GM23338 (cell line): ENCODE data around the gene DTYMK. TPM values are rescaled to one million over a fixed set of nuclear protein-coding genes. Genes with fewer than 3 reads are reported as not detected.

Experiments used
- ATAC-seq: fragments of 200-7000 bp; cut with Tn5 transposase; 3 replicates; pipeline ENCODE4 v1.9.1; 2020
- DNase-seq: peaks from one replicate; pipeline ENCODE4 v3.0.0-alpha.2; 2015; ENCODE audit warnings: low spot score
- H2AFZ ChIP-seq: fragments of 200-600 bp; sonication (generic); 2 replicates; pipeline ENCODE4 v1.8.0; 2016; ENCODE audit warnings: antibody characterized with exemption, mild to moderate bottlenecking, moderate library complexity
- H3F3A ChIP-seq: fragments of 200-600 bp; sonication (generic); replicated peaks from 2 replicates; pipeline ENCODE4 v1.8.0; 2017; ENCODE audit warnings: antibody characterized with exemption, mixed run types, low read depth
- H3K27ac ChIP-seq: fragments of 200-600 bp; sonication (generic); 2 replicates; pipeline ENCODE4 v1.6.1; 2016; ENCODE audit warnings: low read depth
- H3K27me3 ChIP-seq: fragments of 200-600 bp; sonication (generic); 2 replicates; pipeline ENCODE4 v1.8.0; 2016; ENCODE audit warnings: mild to moderate bottlenecking, mixed run types, moderate library complexity; ENCODE audit not compliant: insufficient read depth
- H3K36me3 ChIP-seq: fragments of 200-600 bp; sonication (generic); 2 replicates; pipeline ENCODE4 v1.8.0; 2016; ENCODE audit warnings: mild to moderate bottlenecking; ENCODE audit not compliant: insufficient read depth
- H3K4me1 ChIP-seq: fragments of 200-600 bp; sonication (generic); 2 replicates; pipeline ENCODE4 v1.8.0; 2016; ENCODE audit warnings: mild to moderate bottlenecking, moderate library complexity; ENCODE audit not compliant: insufficient read depth
- H3K4me2 ChIP-seq: fragments of 200-600 bp; sonication (generic); 2 replicates; pipeline ENCODE4 v1.7.1; 2017; ENCODE audit warnings: mixed run types
- H3K4me3 ChIP-seq: fragments of 200-600 bp; sonication (generic); 2 replicates; pipeline ENCODE4 v1.6.1; 2016; ENCODE audit warnings: mixed run types
- H3K79me2 ChIP-seq: fragments of 200-600 bp; sonication (generic); replicated peaks from 2 replicates; pipeline ENCODE4 v1.8.0; 2017; ENCODE audit warnings: mild to moderate bottlenecking; ENCODE audit not compliant: insufficient read depth
- H3K9me2 ChIP-seq: fragments of 200-600 bp; sonication (generic); 2 replicates; pipeline ENCODE4 v1.8.0; 2017; ENCODE audit not compliant: insufficient read depth
- H4K20me1 ChIP-seq: fragments of 200-600 bp; sonication (generic); replicated peaks from 2 replicates; pipeline ENCODE4 v1.8.0; 2017; ENCODE audit warnings: mild to moderate bottlenecking; ENCODE audit not compliant: insufficient read depth
- H3K27ac Mint-ChIP-seq: 2 replicates; pipeline ENCODE4 v1.8.0; 2020; ENCODE audit warnings: inconsistent platforms, mild to moderate bottlenecking, moderate library complexity, mixed read lengths
- H3K27me3 Mint-ChIP-seq: 3 replicates; pipeline ENCODE4 v1.8.0; 2022; ENCODE audit warnings: low read depth, mild to moderate bottlenecking, moderate library complexity, mixed read lengths, inconsistent platforms; ENCODE audit not compliant: insufficient read depth, poor library complexity
- H3K36me3 Mint-ChIP-seq: 3 replicates; pipeline ENCODE4 v1.8.0; 2021; ENCODE audit warnings: low read depth, mild to moderate bottlenecking, inconsistent platforms, moderate library complexity, mixed read lengths
- H3K4me1 Mint-ChIP-seq: 3 replicates; pipeline ENCODE4 v1.8.0; 2020; ENCODE audit warnings: mild to moderate bottlenecking, inconsistent platforms, mixed read lengths
- H3K4me3 Mint-ChIP-seq: 3 replicates; pipeline ENCODE4 v1.8.0; 2021; ENCODE audit warnings: moderate library complexity, mild to moderate bottlenecking, inconsistent platforms, mixed read lengths
- H3K9me3 Mint-ChIP-seq: 3 replicates; pipeline ENCODE4 v1.8.0; 2020; ENCODE audit warnings: moderate library complexity, mild to moderate bottlenecking, inconsistent platforms, mixed read lengths
- CREB1 ChIP-seq: fragments of 250-450 bp; sonication (Bioruptor Pico); IDR thresholded peaks from 2 replicates; pipeline ENCODE4 v1.5.0; 2020; ENCODE audit warnings: low read depth, mild to moderate bottlenecking, moderate library complexity
- JUNB ChIP-seq: IDR thresholded peaks from one replicate; pipeline ENCODE4 v1.6.1; 2016; ENCODE audit warnings: antibody characterized with exemption; ENCODE audit not compliant: unreplicated experiment
- POLR2AphosphoS5 ChIP-seq: IDR thresholded peaks from 2 replicates; pipeline ENCODE4 v1.6.1; 2016; ENCODE audit warnings: antibody characterized with exemption, low read depth
- ZNF462 ChIP-seq: fragments of 250-450 bp; sonication (Bioruptor Pico); IDR thresholded peaks from 2 replicates; pipeline ENCODE4 v1.5.0; 2020; ENCODE audit warnings: mild to moderate bottlenecking, moderate library complexity
- polyA plus RNA-seq: library from polyadenylated mRNA; unstranded; fragments of >200 nt; fragmentation: Nextera tagmentation; extraction: Ambion mirVana; gene quantifications from 2 replicates; pipeline ENCODE4 v1.2.1, GENCODE V29; 2016
- total RNA-seq: library from RNA; depleted of rRNA; stranded (reverse); fragments of >200 nt; shearing (Covaris generic); gene quantifications from 2 replicates; pipeline ENCODE4 v1.2.3, GENCODE V29; 2014
- TF ChIP-seq, protein P1 (sequence below): IDR thresholded peaks from one replicate; pipeline ENCODE4 v1.6.1; 2018; ENCODE audit warnings: antibody characterized with exemption; ENCODE audit not compliant: unreplicated experiment
- TF ChIP-seq, protein P2 (sequence below), 2 experiments: fragments of 200-600 bp in 1 of 2; sonication (generic) in 1 of 2; conservative IDR thresholded peaks; 2 replicates each; pipeline versions ENCODE4 v1.5.1 to v1.6.1; 2016 to 2017; ENCODE audit warnings: antibody characterized with exemption in 2 of 2, low read depth in 2 of 2, mild to moderate bottlenecking in 2 of 2, moderate library complexity in 1 of 2

DTYMK gene
- total and polyA plus RNA-seq, 2 experiments from 2014 or later, result 55.4 to 65.4 TPM

DNA sequence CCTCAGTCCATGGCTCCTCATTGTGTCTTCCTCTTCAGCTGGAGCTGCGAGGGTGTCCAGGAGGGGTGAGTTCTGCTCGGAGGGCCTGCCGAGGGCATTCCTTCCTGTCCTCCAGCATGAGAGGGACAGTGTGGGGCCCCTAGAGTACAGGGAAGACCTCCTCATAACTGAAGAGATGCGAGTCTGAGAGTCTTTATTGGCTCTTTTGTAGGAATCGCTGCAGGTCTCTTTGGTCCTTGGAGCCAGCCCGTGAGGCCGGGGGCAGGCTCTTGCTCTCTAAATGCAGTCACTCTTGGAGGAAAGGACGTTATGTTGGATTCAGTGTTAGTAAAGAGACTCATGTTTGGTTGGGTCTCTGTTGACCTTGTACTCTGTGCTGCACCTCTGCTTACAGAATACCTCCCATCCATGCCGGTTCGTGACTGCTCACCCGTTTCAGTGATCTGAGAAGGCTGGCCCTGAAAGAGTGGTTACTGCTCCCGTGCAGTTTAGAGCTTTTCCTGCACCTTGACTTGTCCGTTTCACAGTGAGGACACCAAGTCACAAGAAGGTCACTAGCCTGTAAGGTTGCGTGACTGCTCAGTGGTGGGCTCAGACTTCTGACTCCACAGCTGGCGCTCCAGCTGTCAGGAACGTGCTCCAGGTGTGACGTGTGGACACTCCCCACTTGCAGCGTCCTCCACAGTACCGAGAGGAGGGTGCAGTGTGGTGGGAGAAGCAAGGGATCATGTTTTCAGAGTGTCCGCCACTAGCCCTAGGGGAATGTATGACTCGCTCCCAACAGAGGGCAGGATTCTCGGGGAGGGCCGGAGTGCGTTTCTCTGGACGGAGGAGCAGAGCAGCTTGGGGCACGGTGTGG is 41.3 kb downstream of the DTYMK start:
- H3K4me3 ChIP-seq, result no peak overlapping the region
- peak overlapping the region; percentile 41 for H3K27ac Mint-ChIP-seq
- peaks cover 2% of the 10 kb centered on the region for H3K36me3 ChIP-seq
- H4K20me1 ChIP-seq, result peaks cover 71% of the 10 kb centered on the region
- H3K4me2 ChIP-seq, result no peak overlapping the region
- peak; percentile 47 for ATAC-seq
- H3K36me3 Mint-ChIP-seq, result peaks cover 19% of the 10 kb centered on the region
- 0 out of 2 replicates have a peak, but pooled peaks cover 4% of the 10 kb centered on the region for H3F3A ChIP-seq
- peaks cover under 1% of the 10 kb centered on the region; the same call in 2 of the 3 replicates for H3K9me3 Mint-ChIP-seq
- peaks cover 9% of the 10 kb centered on the region for H3K27me3 Mint-ChIP-seq
- 0 out of 2 replicates have a peak overlapping the region, but pooled peaks have one; percentile 50 for H3K27ac ChIP-seq
- H3K9me2 ChIP-seq, result no peaks in the 10 kb centered on the region
- H2AFZ ChIP-seq, result no peak overlapping the region
- H3K4me1 ChIP-seq, result peaks cover 26% of the 10 kb centered on the region
- H3K4me1 Mint-ChIP-seq, result peaks cover 34% of the 10 kb centered on the region
- DNase-seq, result peak; percentile 30
- peaks cover 100% of the 10 kb centered on the region for H3K79me2 ChIP-seq
- no peak overlapping the region for H3K4me3 Mint-ChIP-seq
- H3K27me3 ChIP-seq, result no peaks in the 10 kb centered on the region
- TF ChIP-seq, protein P1, sequence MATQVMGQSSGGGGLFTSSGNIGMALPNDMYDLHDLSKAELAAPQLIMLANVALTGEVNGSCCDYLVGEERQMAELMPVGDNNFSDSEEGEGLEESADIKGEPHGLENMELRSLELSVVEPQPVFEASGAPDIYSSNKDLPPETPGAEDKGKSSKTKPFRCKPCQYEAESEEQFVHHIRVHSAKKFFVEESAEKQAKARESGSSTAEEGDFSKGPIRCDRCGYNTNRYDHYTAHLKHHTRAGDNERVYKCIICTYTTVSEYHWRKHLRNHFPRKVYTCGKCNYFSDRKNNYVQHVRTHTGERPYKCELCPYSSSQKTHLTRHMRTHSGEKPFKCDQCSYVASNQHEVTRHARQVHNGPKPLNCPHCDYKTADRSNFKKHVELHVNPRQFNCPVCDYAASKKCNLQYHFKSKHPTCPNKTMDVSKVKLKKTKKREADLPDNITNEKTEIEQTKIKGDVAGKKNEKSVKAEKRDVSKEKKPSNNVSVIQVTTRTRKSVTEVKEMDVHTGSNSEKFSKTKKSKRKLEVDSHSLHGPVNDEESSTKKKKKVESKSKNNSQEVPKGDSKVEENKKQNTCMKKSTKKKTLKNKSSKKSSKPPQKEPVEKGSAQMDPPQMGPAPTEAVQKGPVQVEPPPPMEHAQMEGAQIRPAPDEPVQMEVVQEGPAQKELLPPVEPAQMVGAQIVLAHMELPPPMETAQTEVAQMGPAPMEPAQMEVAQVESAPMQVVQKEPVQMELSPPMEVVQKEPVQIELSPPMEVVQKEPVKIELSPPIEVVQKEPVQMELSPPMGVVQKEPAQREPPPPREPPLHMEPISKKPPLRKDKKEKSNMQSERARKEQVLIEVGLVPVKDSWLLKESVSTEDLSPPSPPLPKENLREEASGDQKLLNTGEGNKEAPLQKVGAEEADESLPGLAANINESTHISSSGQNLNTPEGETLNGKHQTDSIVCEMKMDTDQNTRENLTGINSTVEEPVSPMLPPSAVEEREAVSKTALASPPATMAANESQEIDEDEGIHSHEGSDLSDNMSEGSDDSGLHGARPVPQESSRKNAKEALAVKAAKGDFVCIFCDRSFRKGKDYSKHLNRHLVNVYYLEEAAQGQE, result no peak
- TF ChIP-seq, protein P2, sequence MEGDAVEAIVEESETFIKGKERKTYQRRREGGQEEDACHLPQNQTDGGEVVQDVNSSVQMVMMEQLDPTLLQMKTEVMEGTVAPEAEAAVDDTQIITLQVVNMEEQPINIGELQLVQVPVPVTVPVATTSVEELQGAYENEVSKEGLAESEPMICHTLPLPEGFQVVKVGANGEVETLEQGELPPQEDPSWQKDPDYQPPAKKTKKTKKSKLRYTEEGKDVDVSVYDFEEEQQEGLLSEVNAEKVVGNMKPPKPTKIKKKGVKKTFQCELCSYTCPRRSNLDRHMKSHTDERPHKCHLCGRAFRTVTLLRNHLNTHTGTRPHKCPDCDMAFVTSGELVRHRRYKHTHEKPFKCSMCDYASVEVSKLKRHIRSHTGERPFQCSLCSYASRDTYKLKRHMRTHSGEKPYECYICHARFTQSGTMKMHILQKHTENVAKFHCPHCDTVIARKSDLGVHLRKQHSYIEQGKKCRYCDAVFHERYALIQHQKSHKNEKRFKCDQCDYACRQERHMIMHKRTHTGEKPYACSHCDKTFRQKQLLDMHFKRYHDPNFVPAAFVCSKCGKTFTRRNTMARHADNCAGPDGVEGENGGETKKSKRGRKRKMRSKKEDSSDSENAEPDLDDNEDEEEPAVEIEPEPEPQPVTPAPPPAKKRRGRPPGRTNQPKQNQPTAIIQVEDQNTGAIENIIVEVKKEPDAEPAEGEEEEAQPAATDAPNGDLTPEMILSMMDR (conservative IDR thresholded peaks at IDR 0.05; ENCODE audit: low read depth in 2 of 2), result 0 out of 4 replicates have a peak, but pooled peaks of 1 of the 2 experiments have one; percentile 14

GRCh38 chr2:241641631-241642030 is 45.0 kb downstream of the DTYMK start:
- DNase-seq (no peak), ATAC-seq (no peak)
- peaks cover 22% of the 10 kb centered on the region for H3K9me3 Mint-ChIP-seq
- Histone ChIP-seq H3K79me2 (peaks cover 88% of the 10 kb centered on the region), H3K27ac (peak overlapping the region; percentile 34; the same call in 1 of the 2 replicates), H3F3A (0 out of 2 replicates have a peak, but pooled peaks cover 6% of the 10 kb centered on the region), H3K4me3 (peak overlapping the region; percentile 8; the same call in 1 of the 2 replicates), H2AFZ (no peak overlapping the region), H3K4me1 (peaks cover 17% of the 10 kb centered on the region), H3K4me2 (peak overlapping the region; percentile 50), H3K27me3 (no peaks in the 10 kb centered on the region), H3K9me2 (no peaks in the 10 kb centered on the region), H3K36me3 (peaks cover 14% of the 10 kb centered on the region), H4K20me1 (peaks cover 57% of the 10 kb centered on the region)
- H3K36me3 Mint-ChIP-seq, result peaks cover 42% of the 10 kb centered on the region
- peaks cover 26% of the 10 kb centered on the region for H3K4me1 Mint-ChIP-seq
- H3K27me3 Mint-ChIP-seq, result peaks cover 15% of the 10 kb centered on the region
- no peak overlapping the region; the same call in 2 of the 3 replicates for H3K4me3 Mint-ChIP-seq
- no peak overlapping the region for H3K27ac Mint-ChIP-seq
- TF ChIP-seq JUNB (no peak), ZNF462 (CRISPR knock-in tag) (no peak), CREB1 (no peak), POLR2AphosphoS5 (no peak)
